Stomach (tissue), 4 donors: ENCODE results near the gene GJC1.

Experiments used
- CTCF ChIP-seq, 7 experiments: fragments of 450-650 bp in 4 of 7; fragments of 200-600 bp in 3 of 7; sonication (generic) in 3 of 7; IDR thresholded peaks; one replicate each; pipeline ENCODE4 v1.5.1; 2016 to 2019; ENCODE audit warnings: antibody characterized with exemption in 7 of 7, control low read depth in 2 of 7, mild to moderate bottlenecking in 1 of 7
- EP300 ChIP-seq: sonication (generic); formaldehyde crosslinking; IDR thresholded peaks from one replicate; pipeline ENCODE4 v1.6.1; 2017; ENCODE audit warnings: antibody characterized with exemption
- POLR2A ChIP-seq, 4 donors: fragments of 450-650 bp; IDR thresholded peaks; one replicate each; pipeline ENCODE4 v1.6.1; 2016; ENCODE audit warnings: antibody characterized with exemption in 4 of 4, control low read depth in 2 of 4, mild to moderate bottlenecking in 1 of 4, moderate library complexity in 1 of 4

GRCh38 chr17:44774271-44775135, 55.6 kb downstream of the GJC1 start:
- TF ChIP-seq CTCF (IDR thresholded peaks at IDR 0.05) = peak in 6 of 7 experiments; percentile 54 to 99 (median 98)
- TF ChIP-seq POLR2A (IDR thresholded peaks at IDR 0.05) = no peak
- no peak for TF ChIP-seq EP300
